ENCODE data around the gene WDTC1. TPM values are rescaled to one million over a fixed set of nuclear protein-coding genes. Genes with fewer than 3 reads are reported as not detected.

WDTC1 gene
- total and polyA plus RNA-seq, 9 of the 15 experiments (the other 6 are each of a cell fraction or from before 2014, with no cell fraction given): 0.18 to 32.3 (median 8.8) TPM

DNA sequence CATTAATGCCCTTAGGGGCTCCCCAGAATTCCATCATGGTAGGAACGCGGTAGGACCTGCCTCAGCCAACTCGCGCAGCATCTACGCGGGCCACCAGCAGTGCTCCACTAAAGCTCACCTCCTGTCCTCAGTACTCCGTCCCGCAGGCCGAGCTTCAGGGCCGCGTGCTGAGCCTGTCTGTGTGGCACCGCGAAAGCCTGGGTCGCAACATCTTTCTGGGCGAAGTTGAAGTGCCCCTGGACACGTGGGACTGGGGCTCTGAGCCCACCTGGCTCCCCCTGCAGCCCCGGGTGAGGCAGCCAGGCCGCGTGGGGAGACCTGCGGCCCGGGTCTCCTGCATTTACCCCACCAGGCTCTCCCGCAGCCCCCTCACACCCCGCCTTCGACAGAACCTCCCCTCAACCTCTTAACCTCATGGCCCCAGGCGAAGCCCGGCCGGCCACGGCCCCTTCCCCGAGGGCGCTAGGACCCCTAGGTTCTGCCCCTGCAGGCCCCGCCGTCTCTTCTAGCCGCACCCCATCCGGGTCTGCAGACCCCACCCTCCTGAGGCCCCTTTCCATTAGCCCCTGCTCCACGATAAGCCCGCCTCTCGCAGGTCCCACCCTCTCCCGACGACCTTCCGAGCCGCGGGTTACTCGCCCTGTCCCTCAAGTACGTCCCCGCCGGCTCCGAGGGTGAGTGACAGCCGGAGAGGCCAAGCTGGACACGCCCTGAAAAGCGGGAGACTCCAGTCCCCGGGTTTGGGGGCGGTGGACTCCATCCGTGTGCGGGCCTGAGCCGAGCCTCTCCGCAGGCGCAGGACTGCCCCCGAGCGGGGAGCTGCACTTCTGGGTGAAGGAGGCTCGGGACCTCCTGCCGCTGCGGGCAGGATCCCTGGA, 116.5 kb downstream of the WDTC1 start:
- 47% methylated on average over 59 of the region's 62 CpGs for WGBS (ENCODE audit: insufficient coverage, low coverage, missing lambda C conversion rate)
- H3K4me2 ChIP-seq (ENCODE audit: insufficient read depth, low read length): peak overlapping the region; percentile 61
- H3K36me3 ChIP-seq (ENCODE audit: control insufficient read depth, insufficient read depth, low read length): peaks cover 5% of the 10 kb centered on the region; the same call in 2 of the 3 replicates
- H3K4me3 ChIP-seq: no peak overlapping the region
- H3K4me1 ChIP-seq (replicated peaks in 1 of 2; ENCODE audit: control insufficient read depth in 2 of 2, insufficient read depth in 2 of 2, low read length in 2 of 2): peaks cover 15 to 47% of the 10 kb centered on the region in 2 experiments; a peak in 4 of 5 replicates
- no peaks in the 10 kb centered on the region for H3K27me3 ChIP-seq (ENCODE audit: control insufficient read depth in 2 of 2, insufficient read depth in 2 of 2, low read length in 2 of 2)
- no TSS peak for BruUV-seq (replicated peaks)
- no peaks in the 10 kb centered on the region for H3K79me2 ChIP-seq (ENCODE audit: control insufficient read depth, insufficient read depth, low read length)
- ChIA-PET CTCF (ENCODE audit: low intra/inter-chr PET ratio) (interaction anchor here (0.5 to 1.6 kb wide), 2 partner anchors 51 to 131 kb away, joined by 3 to 8 read pairs; no protein-coding TSS in a partner anchor), POLR2A (interaction anchor here (0.9 to 4.4 kb wide), 7 partner anchors 9 to 24 kb away, joined by 3 to 19 read pairs (median 9); partner anchors contain the start of genes MAP3K6 and SYTL1)
- H4K20me1 ChIP-seq (replicated peaks; ENCODE audit: control insufficient read depth, insufficient read depth, low read length): no peaks in the 10 kb centered on the region
- intact Hi-C loops (cut with micrococcal nuclease) (no loop called here), in situ Hi-C loops (cut with MboI) (no loop called here)
- ATAC-seq: peak; percentile 90
- peak overlapping the region; percentile 54; the same call in 2 of the 3 replicates for H3K27ac ChIP-seq (ENCODE audit: extremely low read depth, low read depth, low read length)
- H3K9ac ChIP-seq (ENCODE audit: insufficient read depth in 1 of 2, low read depth in 2 of 2, low read length in 2 of 2): peak overlapping the region; percentile 47 to 90; a peak in 3 of 4 replicates
- peak; percentile 88 to 95 (median 93) for DNase-seq (ENCODE audit: extremely low read depth in 1 of 4, low spot score in 3 of 4)
- peak; percentile 86 for FAIRE-seq
- no peaks in the 10 kb centered on the region for H3K9me3 ChIP-seq (replicated peaks; ENCODE audit: control insufficient read depth, insufficient read depth, low read depth, low read length)
- peak overlapping the region; percentile 96 for H2AFZ ChIP-seq (ENCODE audit: low read depth, low read length)
- H3K9me1 ChIP-seq (ENCODE audit: control insufficient read depth, insufficient read depth, low read length): no peaks in the 10 kb centered on the region
- TF ChIP-seq, protein P1, sequence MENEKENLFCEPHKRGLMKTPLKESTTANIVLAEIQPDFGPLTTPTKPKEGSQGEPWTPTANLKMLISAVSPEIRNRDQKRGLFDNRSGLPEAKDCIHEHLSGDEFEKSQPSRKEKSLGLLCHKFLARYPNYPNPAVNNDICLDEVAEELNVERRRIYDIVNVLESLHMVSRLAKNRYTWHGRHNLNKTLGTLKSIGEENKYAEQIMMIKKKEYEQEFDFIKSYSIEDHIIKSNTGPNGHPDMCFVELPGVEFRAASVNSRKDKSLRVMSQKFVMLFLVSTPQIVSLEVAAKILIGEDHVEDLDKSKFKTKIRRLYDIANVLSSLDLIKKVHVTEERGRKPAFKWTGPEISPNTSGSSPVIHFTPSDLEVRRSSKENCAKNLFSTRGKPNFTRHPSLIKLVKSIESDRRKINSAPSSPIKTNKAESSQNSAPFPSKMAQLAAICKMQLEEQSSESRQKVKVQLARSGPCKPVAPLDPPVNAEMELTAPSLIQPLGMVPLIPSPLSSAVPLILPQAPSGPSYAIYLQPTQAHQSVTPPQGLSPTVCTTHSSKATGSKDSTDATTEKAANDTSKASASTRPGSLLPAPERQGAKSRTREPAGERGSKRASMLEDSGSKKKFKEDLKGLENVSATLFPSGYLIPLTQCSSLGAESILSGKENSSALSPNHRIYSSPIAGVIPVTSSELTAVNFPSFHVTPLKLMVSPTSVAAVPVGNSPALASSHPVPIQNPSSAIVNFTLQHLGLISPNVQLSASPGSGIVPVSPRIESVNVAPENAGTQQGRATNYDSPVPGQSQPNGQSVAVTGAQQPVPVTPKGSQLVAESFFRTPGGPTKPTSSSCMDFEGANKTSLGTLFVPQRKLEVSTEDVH (IDR thresholded peaks at IDR 0.05; ENCODE audit: low read depth, partially characterized antibody): no peak
- no peak for TF ChIP-seq SMC3 (conservative IDR thresholded peaks at IDR 0.05; ENCODE audit: insufficient read depth, low read depth, low read length)
- TF ChIP-seq HCFC1 (IDR thresholded peaks at IDR 0.05; ENCODE audit: low read depth, low read length): no peak
- TF ChIP-seq, protein P2, sequence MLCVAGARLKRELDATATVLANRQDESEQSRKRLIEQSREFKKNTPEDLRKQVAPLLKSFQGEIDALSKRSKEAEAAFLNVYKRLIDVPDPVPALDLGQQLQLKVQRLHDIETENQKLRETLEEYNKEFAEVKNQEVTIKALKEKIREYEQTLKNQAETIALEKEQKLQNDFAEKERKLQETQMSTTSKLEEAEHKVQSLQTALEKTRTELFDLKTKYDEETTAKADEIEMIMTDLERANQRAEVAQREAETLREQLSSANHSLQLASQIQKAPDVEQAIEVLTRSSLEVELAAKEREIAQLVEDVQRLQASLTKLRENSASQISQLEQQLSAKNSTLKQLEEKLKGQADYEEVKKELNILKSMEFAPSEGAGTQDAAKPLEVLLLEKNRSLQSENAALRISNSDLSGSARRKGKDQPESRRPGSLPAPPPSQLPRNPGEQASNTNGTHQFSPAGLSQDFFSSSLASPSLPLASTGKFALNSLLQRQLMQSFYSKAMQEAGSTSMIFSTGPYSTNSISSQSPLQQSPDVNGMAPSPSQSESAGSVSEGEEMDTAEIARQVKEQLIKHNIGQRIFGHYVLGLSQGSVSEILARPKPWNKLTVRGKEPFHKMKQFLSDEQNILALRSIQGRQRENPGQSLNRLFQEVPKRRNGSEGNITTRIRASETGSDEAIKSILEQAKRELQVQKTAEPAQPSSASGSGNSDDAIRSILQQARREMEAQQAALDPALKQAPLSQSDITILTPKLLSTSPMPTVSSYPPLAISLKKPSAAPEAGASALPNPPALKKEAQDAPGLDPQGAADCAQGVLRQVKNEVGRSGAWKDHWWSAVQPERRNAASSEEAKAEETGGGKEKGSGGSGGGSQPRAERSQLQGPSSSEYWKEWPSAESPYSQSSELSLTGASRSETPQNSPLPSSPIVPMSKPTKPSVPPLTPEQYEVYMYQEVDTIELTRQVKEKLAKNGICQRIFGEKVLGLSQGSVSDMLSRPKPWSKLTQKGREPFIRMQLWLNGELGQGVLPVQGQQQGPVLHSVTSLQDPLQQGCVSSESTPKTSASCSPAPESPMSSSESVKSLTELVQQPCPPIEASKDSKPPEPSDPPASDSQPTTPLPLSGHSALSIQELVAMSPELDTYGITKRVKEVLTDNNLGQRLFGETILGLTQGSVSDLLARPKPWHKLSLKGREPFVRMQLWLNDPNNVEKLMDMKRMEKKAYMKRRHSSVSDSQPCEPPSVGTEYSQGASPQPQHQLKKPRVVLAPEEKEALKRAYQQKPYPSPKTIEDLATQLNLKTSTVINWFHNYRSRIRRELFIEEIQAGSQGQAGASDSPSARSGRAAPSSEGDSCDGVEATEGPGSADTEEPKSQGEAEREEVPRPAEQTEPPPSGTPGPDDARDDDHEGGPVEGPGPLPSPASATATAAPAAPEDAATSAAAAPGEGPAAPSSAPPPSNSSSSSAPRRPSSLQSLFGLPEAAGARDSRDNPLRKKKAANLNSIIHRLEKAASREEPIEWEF (CRISPR knock-in tag; IDR thresholded peaks at IDR 0.05): no peak
- no peak for TF ChIP-seq NFXL1 (CRISPR knock-in tag; IDR thresholded peaks at IDR 0.05)
- TF ChIP-seq ZNF830 (CRISPR knock-in tag; IDR thresholded peaks at IDR 0.05): no peak
- no peak for TF ChIP-seq ZBED1 (IDR thresholded peaks at IDR 0.05)
- no peak for TF ChIP-seq MAFK (IDR thresholded peaks at IDR 0.05; ENCODE audit: low read length)
- TF ChIP-seq SRSF3 (IDR thresholded peaks at IDR 0.05; ENCODE audit: insufficient read depth, low read length): no peak
- TF ChIP-seq ZNF764 (CRISPR knock-in tag; IDR thresholded peaks at IDR 0.05; ENCODE audit: low read depth): no peak
- no peak for TF ChIP-seq GABPA (tag; conservative IDR thresholded peaks at IDR 0.05; ENCODE audit: low read depth)
- TF ChIP-seq TCF7 (IDR thresholded peaks at IDR 0.05; ENCODE audit: borderline replicate concordance): 0 out of 2 replicates have a peak, but pooled peaks have one; percentile 20

Measured in K562 (cell line).